Subcutaneous adipose tissue (tissue), 4 donors: Measurements from ENCODE around the gene IFITM2. TPM values are rescaled to one million over a fixed set of nuclear protein-coding genes. Genes with fewer than 3 reads are reported as not detected.

Experiments used
- total RNA-seq, 4 donors: library from RNA; depleted of rRNA; stranded (reverse); fragments of >200 nt; gene quantifications; one replicate each; pipeline ENCODE4 v1.1.0, GENCODE V29; 2016
- TF ChIP-seq, protein P1 (sequence below): fragments of 450-650 bp; IDR thresholded peaks from one replicate; pipeline ENCODE4 v1.5.1; 2016; ENCODE audit warnings: low read depth, mild to moderate bottlenecking, control low read depth, antibody characterized with exemption, moderate library complexity

Gene IFITM2
- total RNA-seq, 4 donors from 2014 or later: 116 to 171 (median 144) TPM

DNA sequence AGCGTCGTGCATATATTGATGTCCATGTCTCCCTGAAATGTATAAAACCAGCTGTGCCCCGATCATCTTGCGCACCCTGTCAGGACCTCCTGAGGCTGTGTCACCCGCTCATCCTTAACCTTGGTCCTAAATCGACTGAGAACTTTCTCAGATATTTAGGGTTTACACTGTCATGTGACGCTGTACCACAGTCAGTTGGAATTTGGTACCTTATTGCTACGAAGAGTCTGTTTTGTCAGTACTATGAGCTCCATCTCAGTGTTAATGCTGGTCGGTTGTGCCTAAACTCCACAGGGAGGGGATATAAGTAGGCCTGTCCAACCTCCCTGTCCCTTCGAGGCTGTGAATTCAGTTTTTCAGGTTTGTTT is 1.8 kb upstream of the IFITM2 start:
- TF ChIP-seq, protein P1, sequence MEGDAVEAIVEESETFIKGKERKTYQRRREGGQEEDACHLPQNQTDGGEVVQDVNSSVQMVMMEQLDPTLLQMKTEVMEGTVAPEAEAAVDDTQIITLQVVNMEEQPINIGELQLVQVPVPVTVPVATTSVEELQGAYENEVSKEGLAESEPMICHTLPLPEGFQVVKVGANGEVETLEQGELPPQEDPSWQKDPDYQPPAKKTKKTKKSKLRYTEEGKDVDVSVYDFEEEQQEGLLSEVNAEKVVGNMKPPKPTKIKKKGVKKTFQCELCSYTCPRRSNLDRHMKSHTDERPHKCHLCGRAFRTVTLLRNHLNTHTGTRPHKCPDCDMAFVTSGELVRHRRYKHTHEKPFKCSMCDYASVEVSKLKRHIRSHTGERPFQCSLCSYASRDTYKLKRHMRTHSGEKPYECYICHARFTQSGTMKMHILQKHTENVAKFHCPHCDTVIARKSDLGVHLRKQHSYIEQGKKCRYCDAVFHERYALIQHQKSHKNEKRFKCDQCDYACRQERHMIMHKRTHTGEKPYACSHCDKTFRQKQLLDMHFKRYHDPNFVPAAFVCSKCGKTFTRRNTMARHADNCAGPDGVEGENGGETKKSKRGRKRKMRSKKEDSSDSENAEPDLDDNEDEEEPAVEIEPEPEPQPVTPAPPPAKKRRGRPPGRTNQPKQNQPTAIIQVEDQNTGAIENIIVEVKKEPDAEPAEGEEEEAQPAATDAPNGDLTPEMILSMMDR: no peak

DNA sequence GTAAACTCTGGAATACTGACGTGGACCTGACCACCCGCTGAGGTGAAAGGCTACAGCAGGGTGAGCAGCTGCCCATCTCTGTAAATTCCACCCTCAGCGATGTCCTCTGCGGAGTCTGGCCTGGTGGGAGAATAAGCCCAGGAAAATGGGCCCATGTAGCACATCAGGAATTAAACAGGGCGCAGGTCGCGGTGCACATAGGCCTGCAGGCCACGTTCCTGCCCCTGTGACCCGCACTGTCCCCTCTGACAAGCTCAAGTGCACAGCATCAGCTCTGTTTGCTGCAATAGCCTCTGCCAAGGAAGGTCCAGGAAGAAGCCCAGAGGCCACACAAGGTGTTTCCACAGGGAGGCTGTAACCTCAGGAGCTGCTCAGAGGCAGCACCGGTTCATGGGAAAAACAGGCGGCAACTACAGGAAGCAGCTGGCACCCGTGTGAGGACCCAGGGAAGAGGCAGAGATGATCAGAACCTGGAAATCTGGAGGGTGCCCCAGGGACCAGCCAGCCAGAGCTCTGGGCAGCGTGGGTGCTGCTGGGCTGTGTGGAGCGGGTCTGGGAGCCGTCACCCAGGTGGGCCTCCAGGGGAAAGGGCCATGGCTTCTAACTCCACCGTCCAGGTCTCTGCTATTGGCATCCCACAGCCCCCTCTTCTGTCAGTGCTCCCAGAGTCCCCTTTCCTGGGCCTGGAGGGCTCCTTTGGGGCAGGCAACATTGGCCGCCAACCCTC is 808 bp upstream of the IFITM2 start:
- TF ChIP-seq, protein P1: no peak

DNA sequence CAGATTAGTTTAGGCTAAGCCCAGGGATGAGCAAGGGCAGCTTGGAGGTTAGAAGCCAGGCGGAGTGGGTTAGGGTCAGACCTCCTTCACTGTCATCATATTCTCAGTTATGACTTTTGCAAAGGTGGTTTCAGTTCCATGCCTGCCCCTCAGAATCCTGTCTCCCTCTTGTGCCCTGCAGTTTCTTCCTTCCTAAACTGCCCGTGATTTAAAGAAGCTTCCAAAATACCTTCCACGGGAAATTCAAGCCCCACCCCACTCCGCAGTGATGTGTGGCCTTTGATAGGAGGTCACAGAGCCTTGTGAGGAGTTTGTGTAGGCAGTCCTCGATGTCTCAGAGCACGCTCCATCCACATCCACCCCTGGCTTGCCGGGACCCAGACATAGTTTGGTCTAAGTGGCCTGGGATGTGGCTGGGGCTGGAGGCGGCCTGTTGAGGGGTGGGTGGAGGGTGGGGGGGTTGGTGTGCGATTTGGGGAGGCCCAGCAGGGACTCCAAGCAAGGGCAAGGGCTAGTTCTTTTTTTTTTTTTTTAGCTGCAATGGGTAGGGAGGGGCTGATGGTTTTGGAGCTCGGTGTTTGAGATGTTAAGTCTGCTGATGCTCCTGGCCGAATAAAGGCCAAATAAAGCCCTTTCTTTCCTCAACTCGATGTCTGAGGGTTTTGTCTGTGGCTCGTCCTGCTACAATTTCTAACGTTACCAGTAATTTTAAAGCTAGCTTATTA is 4.6 kb downstream of the IFITM2 start:
- TF ChIP-seq, protein P1: no peak

DNA sequence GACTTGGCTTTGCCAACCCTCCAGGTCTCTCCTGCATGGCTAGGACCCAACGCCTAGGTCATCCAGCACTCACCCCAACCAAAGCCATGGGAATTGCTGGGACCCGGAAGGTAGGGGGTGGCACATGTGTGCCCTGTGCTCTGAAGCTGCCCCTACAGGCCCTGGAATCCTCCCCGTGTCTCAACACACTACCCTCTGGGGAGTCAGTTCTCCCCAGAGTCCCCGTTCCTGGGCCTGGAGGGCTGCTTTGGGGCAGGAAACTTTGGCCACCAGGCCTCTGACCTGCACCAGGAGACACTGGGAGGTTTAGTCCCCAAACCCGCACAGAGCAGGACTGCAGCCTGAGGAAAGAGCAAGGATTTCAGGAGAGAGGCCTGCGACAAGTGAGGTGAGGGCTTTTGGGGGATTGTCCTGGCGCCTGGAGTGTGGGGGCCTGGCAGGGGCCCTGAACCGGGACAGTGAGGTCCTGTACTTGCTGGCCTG is 5.7 kb downstream of the IFITM2 start:
- TF ChIP-seq, protein P1: no peak

DNA sequence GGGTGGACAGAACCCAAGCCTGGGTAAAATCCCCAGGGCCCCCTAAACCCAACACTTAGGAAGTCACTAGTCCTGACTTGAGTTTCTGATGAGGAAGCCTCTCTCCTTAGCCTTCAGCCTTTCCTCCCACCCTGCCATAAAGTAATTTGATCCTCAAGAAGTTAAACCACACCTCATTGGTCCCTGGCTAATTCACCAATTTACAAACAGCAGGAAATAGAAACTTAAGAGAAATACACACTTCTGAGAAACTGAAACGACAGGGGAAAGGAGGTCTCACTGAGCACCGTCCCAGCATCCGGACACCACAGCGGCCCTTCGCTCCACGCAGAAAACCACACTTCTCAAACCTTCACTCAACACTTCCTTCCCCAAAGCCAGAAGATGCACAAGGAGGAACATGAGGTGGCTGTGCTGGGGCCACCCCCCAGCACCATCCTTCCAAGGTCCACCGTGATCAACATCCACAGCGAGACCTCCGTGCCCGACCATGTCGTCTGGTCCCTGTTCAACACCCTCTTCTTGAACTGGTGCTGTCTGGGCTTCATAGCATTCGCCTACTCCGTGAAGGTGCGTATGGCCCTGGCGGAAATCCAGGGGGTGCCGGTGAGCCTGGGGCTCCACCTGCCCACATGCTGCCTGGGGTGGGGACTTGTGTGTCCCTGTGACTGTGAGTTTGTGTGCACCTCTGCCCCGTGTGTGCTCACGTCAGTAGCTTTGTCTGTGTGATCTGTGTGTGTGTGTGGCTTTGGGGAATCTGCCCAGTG is 6.4 kb downstream of the IFITM2 start, which contains the start of gene IFITM1:
TSS of gene IFITM1 (plus strand) at position 254 of the 767 bp plus-strand sequence. CDS start at position 385, 131 bp downstream.
- TF ChIP-seq, protein P1: no peak

DNA sequence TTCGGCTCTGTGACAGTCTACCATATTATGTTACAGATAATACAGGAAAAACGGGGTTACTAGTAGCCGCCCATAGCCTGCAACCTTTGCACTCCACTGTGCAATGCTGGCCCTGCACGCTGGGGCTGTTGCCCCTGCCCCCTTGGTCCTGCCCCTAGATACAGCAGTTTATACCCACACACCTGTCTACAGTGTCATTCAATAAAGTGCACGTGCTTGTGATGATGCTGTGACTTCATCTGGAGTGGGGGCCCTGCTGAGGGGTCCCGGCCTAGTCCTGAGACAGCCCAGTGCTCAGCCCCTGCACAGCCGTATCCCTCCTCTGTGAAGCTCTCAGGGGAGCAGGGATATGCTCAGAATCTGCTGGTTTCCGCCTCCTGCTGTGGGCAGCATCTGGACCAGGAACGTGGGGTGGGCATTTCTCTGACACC is 7.5 kb downstream of the IFITM2 start:
- TF ChIP-seq, protein P1: no peak
